CD14-positive monocyte (primary cell): ENCODE measurements around the gene PDZD8. TPM values are rescaled to one million over a fixed set of nuclear protein-coding genes. Genes with fewer than 3 reads are reported as not detected.

Experiments used
- DNase-seq, 3 donors: peaks; one replicate each; pipeline ENCODE4 v3.0.0-alpha.2; 2011 to 2022
- H2AFZ ChIP-seq: 2 replicates; pipeline ENCODE4 v1.6.0; 2012; ENCODE audit warnings: mild to moderate bottlenecking, low read depth, low read length, inconsistent platforms; ENCODE audit not compliant: insufficient read depth, poor library complexity, severe bottlenecking
- H3K27ac ChIP-seq, 2 donors: 1 replicate in 1 of 2; 2 replicates in 1 of 2; pipeline ENCODE4 v1.5.1; 2012 to 2013; ENCODE audit warnings: low read length in 2 of 2, control low read depth in 1 of 2, inconsistent platforms in 1 of 2, low read depth in 1 of 2, mild to moderate bottlenecking in 1 of 2
- H3K27me3 ChIP-seq, 2 donors: one replicate each; pipeline versions ENCODE4 v1.6.0 to v1.6.1; 2011 to 2013; ENCODE audit warnings: low read length in 2 of 2; ENCODE audit not compliant: control insufficient read depth in 2 of 2, insufficient read depth in 2 of 2
- H3K36me3 ChIP-seq, 2 donors: replicated peaks in 1 of 2; 1 replicate in 1 of 2; 2 replicates in 1 of 2; pipeline versions ENCODE4 v1.5.1 to v1.6.1; 2012 to 2013; ENCODE audit warnings: low read length in 2 of 2, control low read depth in 1 of 2, inconsistent platforms in 1 of 2, mild to moderate bottlenecking in 1 of 2; ENCODE audit not compliant: insufficient read depth in 2 of 2, control insufficient read depth in 1 of 2
- H3K4me1 ChIP-seq, 2 donors: 1 replicate in 1 of 2; 2 replicates in 1 of 2; pipeline versions ENCODE4 v1.5.1 to v1.6.1; 2012 to 2013; ENCODE audit warnings: low read length in 2 of 2, control low read depth in 1 of 2, inconsistent platforms in 1 of 2, mild to moderate bottlenecking in 1 of 2, moderate library complexity in 1 of 2; ENCODE audit not compliant: insufficient read depth in 2 of 2, control insufficient read depth in 1 of 2
- H3K4me2 ChIP-seq: replicated peaks from 2 replicates; pipeline ENCODE3; 2012; ENCODE audit warnings: low read length, moderate library complexity, mild to moderate bottlenecking; ENCODE audit not compliant: poor library complexity, severe bottlenecking; ENCODE audit errors: extremely low read depth
- H3K4me3 ChIP-seq, 3 experiments: fragments of 200-600 bp in 1 of 3; sonication (generic) in 1 of 3; replicated peaks in 1 of 3; 1 replicate in 2 of 3; 2 replicates in 1 of 3; pipeline ENCODE4 v1.5.1; 2011 to 2013; ENCODE audit warnings: low read length in 3 of 3, mild to moderate bottlenecking in 3 of 3, control low read depth in 2 of 3, low read depth in 2 of 3, inconsistent platforms in 1 of 3, moderate library complexity in 1 of 3
- H3K79me2 ChIP-seq: 2 replicates; pipeline ENCODE4 v1.6.0; 2012; ENCODE audit warnings: mild to moderate bottlenecking, control low read depth, inconsistent platforms, low read length, moderate library complexity; ENCODE audit not compliant: insufficient read depth
- H3K9ac ChIP-seq: 2 replicates; pipeline ENCODE4 v1.6.0; 2017; ENCODE audit warnings: low read length, mild to moderate bottlenecking; ENCODE audit not compliant: insufficient read depth, poor library complexity, severe bottlenecking
- H3K9me3 ChIP-seq, 2 donors: replicated peaks in 1 of 2; 1 replicate in 1 of 2; 2 replicates in 1 of 2; pipeline versions ENCODE4 v1.5.1 to v1.6.1; 2012 to 2013; ENCODE audit warnings: low read length in 2 of 2, control low read depth in 1 of 2; ENCODE audit not compliant: control insufficient read depth in 1 of 2, insufficient read depth in 1 of 2
- H4K20me1 ChIP-seq: 2 replicates; pipeline ENCODE4 v1.6.0; 2012; ENCODE audit warnings: mild to moderate bottlenecking, low read length, control low read depth, moderate library complexity; ENCODE audit not compliant: insufficient read depth
- H3K27ac Mint-ChIP-seq, 7 donors: one replicate each; pipeline ENCODE4 v1.8.0; 2020; ENCODE audit warnings: mild to moderate bottlenecking in 7 of 7, mixed read lengths in 7 of 7, moderate library complexity in 6 of 7, inconsistent platforms in 2 of 7
- H3K27me3 Mint-ChIP-seq, 3 donors: one replicate each; pipeline ENCODE4 v1.8.0; 2021 to 2022; ENCODE audit warnings: low read depth in 3 of 3, mild to moderate bottlenecking in 3 of 3, mixed read lengths in 3 of 3, moderate library complexity in 3 of 3, inconsistent platforms in 1 of 3
- H3K36me3 Mint-ChIP-seq, 2 donors: one replicate each; pipeline ENCODE4 v1.8.0; 2020; ENCODE audit warnings: mixed read lengths in 2 of 2, inconsistent platforms in 1 of 2, mild to moderate bottlenecking in 1 of 2
- H3K4me1 Mint-ChIP-seq: one replicate; pipeline ENCODE4 v1.8.0; 2020; ENCODE audit warnings: mild to moderate bottlenecking, mixed read lengths
- H3K4me3 Mint-ChIP-seq, 2 donors: one replicate each; pipeline ENCODE4 v1.8.0; 2020; ENCODE audit warnings: mild to moderate bottlenecking in 2 of 2, mixed read lengths in 2 of 2, moderate library complexity in 1 of 2
- H3K9me3 Mint-ChIP-seq, 7 donors: one replicate each; pipeline ENCODE4 v1.8.0; 2020 to 2022; ENCODE audit warnings: mixed read lengths in 7 of 7, mild to moderate bottlenecking in 6 of 7, moderate library complexity in 6 of 7, inconsistent platforms in 2 of 7
- CTCF ChIP-seq: fragments of 200-600 bp; IDR thresholded peaks from one replicate; pipeline ENCODE4 v1.8.0; 2022; ENCODE audit warnings: antibody characterized with exemption, mild to moderate bottlenecking
- WGBS: methylation state at CpG from one replicate; pipeline ENCODE4 v1.1.5; 2013; ENCODE audit warnings: missing lambda C conversion rate; ENCODE audit not compliant: insufficient coverage; 5-methylcytosine and 5-hydroxymethylcytosine counted together
- intact Hi-C, 2 donors: fragments of 100-400 bp; cut with micrococcal nuclease; formaldehyde crosslinking; loops; one replicate each; pipeline versions ENCODE4 v1.15.0 to v1.15.1; 2023
- polyA plus RNA-seq, 3 donors: library from polyadenylated mRNA; depleted of rRNA in 1 of 3; unstranded in 2 of 3; stranded (reverse) in 1 of 3; fragments of 300-500 nt in 2 of 3; fragments of >200 nt in 1 of 3; fragmentation: Illumina TruSeq in 2 of 3; gene quantifications; 1 replicate in 2 of 3; 2 replicates in 1 of 3; pipeline ENCODE4 v1.2.3, GENCODE V29; 2012 to 2021

PDZD8 gene
- polyA plus RNA-seq, 3 donors: 4.6 to 104 (median 9.0) TPM

GRCh38 chr10:117421985-117422384, 46.7 kb upstream of the PDZD8 start:
- H3K36me3 Mint-ChIP-seq: no peaks in the 10 kb centered on the region
- H3K27ac ChIP-seq: no peak overlapping the region
- peaks cover 0 to 2% (median 0%) of the 10 kb centered on the region in 7 donors for H3K9me3 Mint-ChIP-seq
- WGBS: 46% methylated on average over 2 of the region's 5 CpGs
- no peak overlapping the region for H3K4me3 ChIP-seq
- H2AFZ ChIP-seq: no peak overlapping the region
- H3K9ac ChIP-seq: no peak overlapping the region
- no peaks in the 10 kb centered on the region for H3K79me2 ChIP-seq
- no peak for DNase-seq
- no peak overlapping the region for H3K27ac Mint-ChIP-seq
- no peaks in the 10 kb centered on the region for H3K9me3 ChIP-seq
- no peak overlapping the region for H3K4me2 ChIP-seq
- H3K4me3 Mint-ChIP-seq: no peak overlapping the region
- H3K27me3 ChIP-seq: no peaks in the 10 kb centered on the region
- H3K4me1 Mint-ChIP-seq: peaks cover 19% of the 10 kb centered on the region
- no peak for TF ChIP-seq CTCF
- H3K4me1 ChIP-seq: peaks cover 5 to 6% of the 10 kb centered on the region in 2 donors
- H4K20me1 ChIP-seq: no peaks in the 10 kb centered on the region
- intact Hi-C loops: loop anchor here in 1 of 2 donors (10.0 kb wide), 1 partner anchor 823 kb away; no protein-coding TSS in a partner anchor
- no peaks in the 10 kb centered on the region for H3K36me3 ChIP-seq
- H3K27me3 Mint-ChIP-seq: peaks cover 0 to 4% (median 4%) of the 10 kb centered on the region in 3 donors

GRCh38 chr10:117420768-117421167, 45.5 kb upstream of the PDZD8 start:
- DNase-seq: no peak
- H3K36me3 Mint-ChIP-seq: no peaks in the 10 kb centered on the region
- H3K79me2 ChIP-seq: no peaks in the 10 kb centered on the region
- no peak overlapping the region for H3K27ac Mint-ChIP-seq
- TF ChIP-seq CTCF: no peak
- no peak overlapping the region for H3K4me2 ChIP-seq
- no peak overlapping the region for H3K4me3 ChIP-seq
- peaks cover 29% of the 10 kb centered on the region for H3K4me1 Mint-ChIP-seq
- peaks cover 0 to 4% (median 4%) of the 10 kb centered on the region in 3 donors for H3K27me3 Mint-ChIP-seq
- H3K9me3 Mint-ChIP-seq: peaks cover 0 to 2% (median 0%) of the 10 kb centered on the region in 7 donors
- H3K36me3 ChIP-seq: no peaks in the 10 kb centered on the region
- no peak overlapping the region for H3K4me3 Mint-ChIP-seq
- H3K4me1 ChIP-seq: peaks cover 5 to 6% of the 10 kb centered on the region in 2 donors
- intact Hi-C loops: loop anchor here in 1 of 2 donors (10.0 kb wide), 1 partner anchor 824 kb away; no protein-coding TSS in a partner anchor
- no peak overlapping the region for H2AFZ ChIP-seq
- WGBS: 94% methylated on average over 5 of the region's 5 CpGs
- H3K27ac ChIP-seq: no peak overlapping the region
- H3K27me3 ChIP-seq: no peaks in the 10 kb centered on the region
- no peak overlapping the region for H3K9ac ChIP-seq
- H3K9me3 ChIP-seq: no peaks in the 10 kb centered on the region
- no peaks in the 10 kb centered on the region for H4K20me1 ChIP-seq
